ENCODE data around the gene CEACAM5.
"Not testable (repeated sequence)": the region's sequence is repeated elsewhere in the genome, so short reads cannot be mapped to it uniquely, and the experiment has no call there.

CEACAM5 gene

GRCh38 chr19:41768105-41768504 lies 59.7 kb downstream of the CEACAM5 start:
- H3K18ac ChIP-seq (ENCODE audit: low read length); H3K23ac ChIP-seq (ENCODE audit: low read depth, low read length, poor library complexity); H2AK5ac ChIP-seq (ENCODE audit: low read depth, low read length); H3K9ac ChIP-seq (ENCODE audit: low read depth, low read length, poor library complexity); H3K4me1 ChIP-seq (ENCODE audit: control insufficient read depth in 2 of 2, insufficient read depth in 1 of 2, low read depth in 1 of 2, low read length in 2 of 2); H4K91ac ChIP-seq (ENCODE audit: low read depth, low read length, poor library complexity); H3K4me3 ChIP-seq (ENCODE audit: low read length in 2 of 2); H2BK15ac ChIP-seq (ENCODE audit: low read length); H3K9me3 ChIP-seq (replicated peaks in 1 of 2; ENCODE audit: control insufficient read depth in 2 of 2, insufficient read depth in 1 of 2, low read depth in 1 of 2, low read length in 2 of 2); H2BK5ac ChIP-seq (ENCODE audit: low read length); H2BK120ac ChIP-seq (ENCODE audit: low read depth, low read length); H3K27ac ChIP-seq (replicated peaks; ENCODE audit: low read length); H3K4ac ChIP-seq (ENCODE audit: low read length); DNase-seq (ENCODE audit: low spot score); H3K14ac ChIP-seq (ENCODE audit: low read length); H3K79me1 ChIP-seq (ENCODE audit: low read depth, low read length); H3K36me3 ChIP-seq (replicated peaks in 1 of 2; ENCODE audit: control insufficient read depth in 2 of 2, insufficient read depth in 2 of 2, low read length in 2 of 2); H2AFZ ChIP-seq (ENCODE audit: low read length); H4K8ac ChIP-seq (ENCODE audit: low read depth, low read length); H2BK12ac ChIP-seq (ENCODE audit: low read length); H3K4me2 ChIP-seq (ENCODE audit: insufficient read depth, low read length, poor library complexity, severe bottlenecking): not testable (repeated sequence)
- no CpG with 5 or more reads among the region's 5 CpGs for WGBS, 2 donors (ENCODE audit: extremely low coverage in 2 of 2, insufficient read length in 2 of 2, insufficient replicate concordance in 1 of 2)
- peaks cover 0 to 15% (median 0%) of the 10 kb centered on the region in 3 experiments for H3K27me3 ChIP-seq (ENCODE audit: control insufficient read depth in 3 of 3, insufficient read depth in 3 of 3, low read depth in 1 of 3, low read length in 3 of 3)

GRCh38 chr19:41769608-41770007 lies 61.2 kb downstream of the CEACAM5 start:
- no peaks in the 10 kb centered on the region for H3K79me1 ChIP-seq (ENCODE audit: low read depth, low read length)
- H3K9me3 ChIP-seq (replicated peaks in 1 of 2; ENCODE audit: control insufficient read depth in 2 of 2, insufficient read depth in 1 of 2, low read depth in 1 of 2, low read length in 2 of 2) = no peaks in the 10 kb centered on the region
- no peak overlapping the region for H3K23ac ChIP-seq (ENCODE audit: low read depth, low read length, poor library complexity)
- no peak overlapping the region for H3K9ac ChIP-seq (ENCODE audit: low read depth, low read length, poor library complexity)
- H3K27me3 ChIP-seq (ENCODE audit: control insufficient read depth in 3 of 3, insufficient read depth in 3 of 3, low read depth in 1 of 3, low read length in 3 of 3) = peaks cover 0 to 12% (median 0%) of the 10 kb centered on the region in 3 experiments
- no peak overlapping the region for H4K91ac ChIP-seq (ENCODE audit: low read depth, low read length, poor library complexity)
- no peak overlapping the region for H2BK120ac ChIP-seq (ENCODE audit: low read depth, low read length)
- no peak overlapping the region for H2BK12ac ChIP-seq (ENCODE audit: low read length)
- H3K4ac ChIP-seq (ENCODE audit: low read length) = no peak overlapping the region
- no peak overlapping the region for H3K18ac ChIP-seq (ENCODE audit: low read length)
- H3K4me2 ChIP-seq (ENCODE audit: insufficient read depth, low read length, poor library complexity, severe bottlenecking) = no peak overlapping the region
- H2AFZ ChIP-seq (ENCODE audit: low read length) = no peak overlapping the region
- no peak overlapping the region for H3K4me3 ChIP-seq (ENCODE audit: low read length in 2 of 2)
- no peak overlapping the region for H3K27ac ChIP-seq (replicated peaks; ENCODE audit: low read length)
- no peak overlapping the region for H2AK5ac ChIP-seq (ENCODE audit: low read depth, low read length)
- no peaks in the 10 kb centered on the region for H3K4me1 ChIP-seq (ENCODE audit: control insufficient read depth in 2 of 2, insufficient read depth in 1 of 2, low read depth in 1 of 2, low read length in 2 of 2)
- H4K8ac ChIP-seq (ENCODE audit: low read depth, low read length) = no peak overlapping the region
- no peak overlapping the region for H3K14ac ChIP-seq (ENCODE audit: low read length)
- WGBS, 2 donors (ENCODE audit: extremely low coverage in 2 of 2, insufficient read length in 2 of 2, insufficient replicate concordance in 1 of 2) = 100% methylated on average over 1 of the region's 4 CpGs; no CpG with 5 or more reads in 1 of the 2 donors
- no peaks in the 10 kb centered on the region for H3K36me3 ChIP-seq (replicated peaks in 1 of 2; ENCODE audit: control insufficient read depth in 2 of 2, insufficient read depth in 2 of 2, low read length in 2 of 2)
- no peak overlapping the region for H2BK5ac ChIP-seq (ENCODE audit: low read length)
- no peak overlapping the region for H2BK15ac ChIP-seq (ENCODE audit: low read length)
- DNase-seq (ENCODE audit: low spot score) = no peak

GRCh38 chr19:41771410-41771809 lies 63.0 kb downstream of the CEACAM5 start:
- no peak overlapping the region for H3K4ac ChIP-seq (ENCODE audit: low read length)
- no peak overlapping the region for H2AFZ ChIP-seq (ENCODE audit: low read length)
- H3K4me3 ChIP-seq (ENCODE audit: low read length in 2 of 2) = no peak overlapping the region
- no peaks in the 10 kb centered on the region for H3K79me1 ChIP-seq (ENCODE audit: low read depth, low read length)
- no peaks in the 10 kb centered on the region for H3K4me1 ChIP-seq (ENCODE audit: control insufficient read depth in 2 of 2, insufficient read depth in 1 of 2, low read depth in 1 of 2, low read length in 2 of 2)
- no peak overlapping the region for H2BK120ac ChIP-seq (ENCODE audit: low read depth, low read length)
- H4K8ac ChIP-seq (ENCODE audit: low read depth, low read length) = no peak overlapping the region
- no peak for DNase-seq (ENCODE audit: low spot score)
- WGBS, 2 donors (ENCODE audit: extremely low coverage in 2 of 2, insufficient read length in 2 of 2, insufficient replicate concordance in 1 of 2) = no CpG with 5 or more reads among the region's 2 CpGs
- H3K27ac ChIP-seq (replicated peaks; ENCODE audit: low read length) = no peak overlapping the region
- H2BK15ac ChIP-seq (ENCODE audit: low read length) = no peak overlapping the region
- no peak overlapping the region for H3K9ac ChIP-seq (ENCODE audit: low read depth, low read length, poor library complexity)
- no peak overlapping the region for H4K91ac ChIP-seq (ENCODE audit: low read depth, low read length, poor library complexity)
- no peaks in the 10 kb centered on the region for H3K9me3 ChIP-seq (replicated peaks in 1 of 2; ENCODE audit: control insufficient read depth in 2 of 2, insufficient read depth in 1 of 2, low read depth in 1 of 2, low read length in 2 of 2)
- peaks cover 0 to 19% (median 0%) of the 10 kb centered on the region in 3 experiments for H3K27me3 ChIP-seq (ENCODE audit: control insufficient read depth in 3 of 3, insufficient read depth in 3 of 3, low read depth in 1 of 3, low read length in 3 of 3)
- no peaks in the 10 kb centered on the region for H3K36me3 ChIP-seq (replicated peaks in 1 of 2; ENCODE audit: control insufficient read depth in 2 of 2, insufficient read depth in 2 of 2, low read length in 2 of 2)
- H3K18ac ChIP-seq (ENCODE audit: low read length) = no peak overlapping the region
- no peak overlapping the region for H3K14ac ChIP-seq (ENCODE audit: low read length)
- no peak overlapping the region for H3K4me2 ChIP-seq (ENCODE audit: insufficient read depth, low read length, poor library complexity, severe bottlenecking)
- H3K23ac ChIP-seq (ENCODE audit: low read depth, low read length, poor library complexity) = no peak overlapping the region
- H2BK5ac ChIP-seq (ENCODE audit: low read length) = no peak overlapping the region
- H2BK12ac ChIP-seq (ENCODE audit: low read length) = no peak overlapping the region
- no peak overlapping the region for H2AK5ac ChIP-seq (ENCODE audit: low read depth, low read length)

- no CpG with 5 or more reads among the region's 6 CpGs for WGBS, 2 donors (ENCODE audit: extremely low coverage in 2 of 2, insufficient read length in 2 of 2, insufficient replicate concordance in 1 of 2)
- no peak for DNase-seq (ENCODE audit: low spot score)
- H2BK5ac ChIP-seq (ENCODE audit: low read length) = no peak overlapping the region
- H3K9me3 ChIP-seq (replicated peaks in 1 of 2; ENCODE audit: control insufficient read depth in 2 of 2, insufficient read depth in 1 of 2, low read depth in 1 of 2, low read length in 2 of 2) = no peaks in the 10 kb centered on the region
- no peak overlapping the region for H2AFZ ChIP-seq (ENCODE audit: low read length)
- no peak overlapping the region for H3K14ac ChIP-seq (ENCODE audit: low read length)
- H3K4me2 ChIP-seq (ENCODE audit: insufficient read depth, low read length, poor library complexity, severe bottlenecking) = no peak overlapping the region
- H2BK15ac ChIP-seq (ENCODE audit: low read length) = no peak overlapping the region
- H4K91ac ChIP-seq (ENCODE audit: low read depth, low read length, poor library complexity) = no peak overlapping the region
- H3K4me1 ChIP-seq (ENCODE audit: control insufficient read depth in 2 of 2, insufficient read depth in 1 of 2, low read depth in 1 of 2, low read length in 2 of 2) = no peaks in the 10 kb centered on the region
- H3K36me3 ChIP-seq (replicated peaks in 1 of 2; ENCODE audit: control insufficient read depth in 2 of 2, insufficient read depth in 2 of 2, low read length in 2 of 2) = no peaks in the 10 kb centered on the region
- no peak overlapping the region for H4K8ac ChIP-seq (ENCODE audit: low read depth, low read length)
- no peak overlapping the region for H3K4ac ChIP-seq (ENCODE audit: low read length)
- H3K9ac ChIP-seq (ENCODE audit: low read depth, low read length, poor library complexity) = no peak overlapping the region
- no peak overlapping the region for H3K23ac ChIP-seq (ENCODE audit: low read depth, low read length, poor library complexity)
- no peak overlapping the region for H3K18ac ChIP-seq (ENCODE audit: low read length)
- no peak overlapping the region for H3K27ac ChIP-seq (replicated peaks; ENCODE audit: low read length)
- H3K79me1 ChIP-seq (ENCODE audit: low read depth, low read length) = no peaks in the 10 kb centered on the region
- H3K4me3 ChIP-seq (ENCODE audit: low read length in 2 of 2) = no peak overlapping the region
- H2AK5ac ChIP-seq (ENCODE audit: low read depth, low read length) = no peak overlapping the region
- H2BK120ac ChIP-seq (ENCODE audit: low read depth, low read length) = no peak overlapping the region
- no peak overlapping the region for H2BK12ac ChIP-seq (ENCODE audit: low read length)
- peaks cover 0 to 19% (median 0%) of the 10 kb centered on the region in 3 experiments for H3K27me3 ChIP-seq (ENCODE audit: control insufficient read depth in 3 of 3, insufficient read depth in 3 of 3, low read depth in 1 of 3, low read length in 3 of 3)
Observed at GRCh38 chr19:41774515-41774980, 66.1 kb downstream of the CEACAM5 start.

All from neuronal stem cell (in vitro differentiated cells).